ENCODE results near the gene FAM170A.

FAM170A gene, protein sequence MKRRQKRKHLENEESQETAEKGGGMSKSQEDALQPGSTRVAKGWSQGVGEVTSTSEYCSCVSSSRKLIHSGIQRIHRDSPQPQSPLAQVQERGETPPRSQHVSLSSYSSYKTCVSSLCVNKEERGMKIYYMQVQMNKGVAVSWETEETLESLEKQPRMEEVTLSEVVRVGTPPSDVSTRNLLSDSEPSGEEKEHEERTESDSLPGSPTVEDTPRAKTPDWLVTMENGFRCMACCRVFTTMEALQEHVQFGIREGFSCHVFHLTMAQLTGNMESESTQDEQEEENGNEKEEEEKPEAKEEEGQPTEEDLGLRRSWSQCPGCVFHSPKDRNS

DNA sequence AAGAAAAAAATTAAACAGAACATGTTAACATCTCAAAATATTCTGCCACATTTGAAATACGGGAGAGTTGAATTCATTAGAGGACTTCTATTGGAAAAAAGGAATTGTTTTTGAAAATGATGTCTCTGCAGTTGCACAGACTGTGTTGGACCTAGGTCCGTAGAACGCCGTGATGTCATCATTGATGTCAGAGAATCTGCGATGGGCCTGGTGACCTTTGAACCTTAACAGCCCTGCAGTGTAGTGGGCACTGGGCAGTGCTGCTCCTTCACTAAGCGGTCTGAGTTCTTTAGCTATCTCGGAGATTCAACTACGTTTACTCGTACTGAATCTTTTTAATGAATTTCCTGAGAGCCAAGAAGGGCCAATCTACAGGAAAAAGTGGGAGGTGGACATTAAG lies at the start of gene FAM170A:
Gene FAM170A, plus strand, starts transcription at position 220 of the 400 bp plus-strand sequence. CDS start 211 bp downstream, outside the sequence.
- no peak for DNase-seq

DNA sequence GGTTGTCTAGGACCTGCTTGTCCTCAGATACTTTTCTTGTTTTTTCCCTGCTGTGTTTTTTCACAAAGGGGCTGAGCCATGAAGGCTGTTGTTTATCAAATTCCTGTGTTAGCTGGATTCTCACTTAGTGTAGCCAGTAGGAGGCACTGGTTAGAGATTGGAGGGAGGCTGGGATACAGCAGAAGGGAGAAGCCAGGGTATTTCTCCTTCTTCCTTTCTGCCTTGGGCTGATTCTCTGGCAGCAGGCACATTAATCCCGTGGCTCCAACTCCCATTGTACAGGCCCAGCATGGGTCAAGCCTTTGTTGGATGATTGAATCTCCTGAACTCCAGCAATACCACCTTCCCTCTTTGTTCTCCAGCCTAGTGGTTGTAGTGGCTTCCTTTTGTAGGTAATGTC lies 46.4 kb upstream of the FAM170A start:
- DNase-seq: no peak

DNA sequence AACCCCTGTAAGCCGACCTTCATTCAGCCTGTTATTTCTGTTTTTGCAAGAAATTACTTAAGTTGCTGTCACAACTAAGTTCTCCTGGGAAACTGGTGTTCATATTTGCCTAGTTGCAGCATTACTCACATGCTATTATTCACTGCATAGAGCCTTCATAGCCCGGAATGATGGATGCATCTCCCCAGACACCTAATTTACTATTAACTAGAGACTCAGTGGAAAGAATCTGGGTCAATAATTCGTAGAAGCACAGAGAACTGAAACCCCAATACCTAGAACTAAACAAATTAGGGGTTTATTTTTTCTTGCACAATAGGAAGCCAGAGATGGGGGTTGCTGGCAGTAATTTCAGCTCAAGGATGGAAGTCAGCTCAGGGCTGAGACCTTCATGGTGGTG lies 45.7 kb upstream of the FAM170A start:
- DNase-seq: no peak

DNA sequence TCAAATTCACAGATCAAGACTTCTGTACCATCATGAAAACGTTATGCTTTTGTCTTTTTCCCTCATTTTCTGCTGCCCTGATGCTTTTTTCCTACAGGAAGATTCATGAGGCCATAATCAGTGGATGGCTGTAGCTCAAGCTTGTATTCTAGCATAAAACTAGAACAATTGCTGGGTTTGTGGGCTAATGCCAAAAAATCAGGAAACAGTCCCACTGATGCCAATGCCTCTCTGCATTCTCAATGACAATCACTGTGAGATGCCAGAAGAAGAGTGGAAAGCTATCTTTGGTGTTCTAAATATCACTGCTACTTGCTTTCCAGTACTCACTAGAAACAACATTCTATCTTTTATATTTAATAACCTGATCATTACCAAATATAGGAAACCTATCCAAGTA lies 33.3 kb upstream of the FAM170A start:
- DNase-seq: no peak

DNA sequence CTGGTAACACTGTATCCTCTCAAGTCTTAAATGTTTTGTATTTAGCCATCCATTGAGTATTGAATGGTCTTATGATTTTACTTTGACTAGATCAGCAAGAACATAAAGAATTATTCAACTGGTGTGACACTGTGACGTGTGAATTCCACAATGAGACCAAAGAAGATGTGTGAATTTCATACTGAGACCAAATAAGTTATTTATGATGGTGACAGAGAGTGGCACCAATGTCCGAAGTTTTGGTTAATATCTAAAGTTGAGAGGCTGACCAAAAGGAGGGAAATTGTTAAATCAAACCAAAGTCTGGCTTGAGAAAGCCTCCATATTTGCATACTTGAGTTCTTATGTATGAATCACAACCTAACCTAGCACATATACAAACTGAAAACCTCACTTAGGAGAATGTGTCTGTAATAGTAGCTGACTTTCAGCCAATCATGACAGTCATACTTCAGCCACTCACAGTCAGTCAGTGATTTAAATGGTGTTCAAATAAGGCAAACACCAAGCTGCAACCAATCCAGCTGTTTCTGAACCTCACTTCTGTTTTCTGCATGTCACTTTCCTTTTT lies 31.5 kb upstream of the FAM170A start:
- DNase-seq: no peak

DNA sequence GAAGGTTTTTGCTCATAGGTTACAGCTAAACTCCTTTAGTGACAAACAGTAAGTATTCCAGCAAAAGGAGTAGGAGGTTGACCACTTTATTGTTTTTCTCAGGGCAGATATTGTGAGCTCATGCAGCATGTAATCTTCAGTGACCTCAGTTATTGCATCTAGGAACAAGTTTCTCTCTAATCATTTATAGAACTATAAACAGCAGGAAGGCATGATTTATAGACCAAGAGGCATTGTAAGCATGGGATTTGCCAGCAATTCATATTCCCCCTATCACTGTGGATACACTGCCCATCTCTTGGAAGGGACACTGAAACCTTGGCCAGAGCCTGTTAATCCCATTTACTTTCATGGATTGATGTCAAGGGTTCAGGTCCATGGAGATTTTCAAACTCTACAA lies 15.4 kb upstream of the FAM170A start:
- DNase-seq: no peak

DNA sequence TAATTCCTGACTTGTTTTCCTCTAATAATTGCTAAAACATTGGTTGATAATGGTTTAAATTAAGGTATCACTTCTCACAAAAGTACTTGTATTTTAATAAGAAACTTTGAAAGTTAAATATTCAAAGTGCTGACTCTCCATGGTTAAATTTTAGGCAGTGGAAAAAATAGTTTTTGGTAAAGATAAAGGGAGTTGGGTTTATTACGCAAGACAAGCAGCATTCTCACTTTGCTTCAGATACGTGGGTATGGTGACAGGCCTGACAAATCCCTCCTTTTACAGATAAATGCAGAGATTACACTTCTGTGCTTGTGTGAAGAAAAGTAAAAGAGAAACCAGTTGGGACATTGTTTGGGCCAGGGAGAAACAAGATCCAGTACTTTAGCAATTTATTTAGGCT lies 14.5 kb upstream of the FAM170A start:
- no peak for DNase-seq

DNA sequence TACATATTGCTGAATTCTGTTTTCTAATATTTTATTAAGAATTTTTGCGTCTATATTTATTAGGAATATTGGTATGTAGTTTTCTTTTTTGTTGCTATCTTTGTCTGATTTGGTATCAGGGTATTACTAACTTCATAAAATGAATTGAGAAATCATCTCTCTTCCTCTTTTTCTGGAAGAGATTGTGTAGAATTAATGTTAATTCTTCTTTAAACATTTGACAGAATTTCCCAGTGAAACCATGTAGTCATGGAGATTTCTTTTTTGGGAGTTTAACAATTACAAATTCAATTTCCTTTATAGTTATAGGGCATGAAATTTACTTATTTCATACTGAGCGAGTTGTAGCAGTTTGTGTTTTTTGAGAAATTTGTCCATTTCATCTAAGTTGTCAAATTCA lies 3.3 kb upstream of the FAM170A start:
- DNase-seq: no peak

DNA sequence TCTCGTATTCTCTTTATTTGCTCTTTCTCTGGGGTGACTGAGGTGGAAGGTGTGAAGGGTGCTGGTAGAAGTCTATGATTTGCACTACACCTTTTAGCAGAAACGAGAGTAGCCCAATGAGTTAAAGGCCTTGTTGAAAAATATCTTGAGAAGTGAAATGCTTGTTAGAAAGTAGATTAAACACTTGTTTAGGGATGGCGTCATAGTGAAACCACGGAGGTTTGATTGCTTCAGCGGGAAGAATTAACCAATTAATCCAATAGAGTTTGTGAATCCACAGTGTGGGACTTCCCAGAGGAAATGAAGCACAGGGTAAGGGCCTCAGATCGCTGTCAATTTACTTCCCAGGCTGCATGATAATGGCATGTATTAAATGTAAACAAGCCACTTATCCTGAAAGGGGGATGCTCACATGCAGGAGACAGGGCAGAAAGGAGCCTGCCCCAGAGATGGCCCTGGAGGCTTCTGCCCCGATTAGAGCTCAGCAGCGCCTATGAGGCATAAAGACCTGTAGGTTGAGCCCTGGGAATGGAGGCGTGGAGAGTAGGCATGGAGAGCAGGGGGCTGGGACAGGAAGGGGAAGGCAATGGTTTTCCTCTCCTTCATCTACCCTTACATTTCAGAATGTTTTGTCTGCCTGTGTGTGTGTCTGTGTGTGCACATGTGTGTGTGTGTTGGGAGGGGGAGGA lies 1.5 kb downstream of the FAM170A start:
- DNase-seq: no peak

DNA sequence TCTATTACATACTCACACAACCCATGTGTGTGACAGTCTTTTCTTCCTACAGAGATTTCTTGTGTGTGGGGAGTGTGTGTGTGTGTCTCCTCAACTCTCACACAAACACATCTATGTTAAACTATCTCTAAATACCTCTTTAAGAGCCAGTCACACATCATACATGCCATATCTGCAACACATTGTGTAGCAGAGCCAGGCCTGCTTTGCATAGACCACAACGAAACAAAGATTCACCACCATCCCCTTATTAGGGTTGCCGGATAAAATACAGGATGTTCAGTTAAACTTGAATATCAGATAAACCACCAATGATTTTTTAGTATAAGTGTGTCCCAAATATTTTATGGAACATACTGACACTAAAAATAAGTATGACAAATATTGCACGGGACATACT lies 2.3 kb downstream of the FAM170A start:
- no peak for DNase-seq

DNA sequence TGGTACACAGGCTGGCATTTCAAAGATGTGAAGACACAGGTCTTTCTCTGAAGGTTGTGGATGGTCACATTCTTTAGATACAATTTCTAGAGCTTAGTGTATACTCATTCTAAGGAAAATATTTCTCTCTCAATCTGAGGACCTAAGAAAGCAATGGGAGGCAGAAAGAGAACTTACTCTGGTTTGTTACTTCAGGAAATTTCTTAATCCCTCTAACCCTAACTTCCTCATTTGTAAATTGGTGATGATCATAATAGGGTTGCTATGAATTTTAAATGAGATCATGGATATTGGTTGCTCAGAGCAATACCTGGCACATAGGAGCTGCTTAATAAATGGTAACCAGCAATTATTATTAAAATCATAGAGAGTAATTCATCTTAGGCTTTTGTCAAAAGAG lies 22.1 kb downstream of the FAM170A start:
- no peak for DNase-seq

DNA sequence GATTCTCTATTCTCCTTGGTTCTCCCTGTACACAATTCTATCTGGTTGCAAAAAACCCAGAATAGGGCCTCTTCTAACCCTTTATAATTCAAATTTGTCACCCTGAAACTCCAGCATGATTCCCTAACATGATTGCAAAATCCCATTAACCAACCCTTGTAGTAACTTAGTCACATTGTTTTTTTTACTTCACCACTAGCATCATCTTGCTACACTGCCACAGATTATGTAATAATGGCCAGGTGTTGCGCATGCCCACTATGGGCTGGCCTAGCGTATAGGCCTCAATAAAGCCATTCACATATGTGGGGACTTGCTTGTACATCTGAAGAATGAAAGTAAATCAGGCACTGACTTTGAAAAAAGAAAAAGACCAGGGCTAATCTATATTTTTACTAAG lies 25.7 kb downstream of the FAM170A start:
- no peak for DNase-seq

DNA sequence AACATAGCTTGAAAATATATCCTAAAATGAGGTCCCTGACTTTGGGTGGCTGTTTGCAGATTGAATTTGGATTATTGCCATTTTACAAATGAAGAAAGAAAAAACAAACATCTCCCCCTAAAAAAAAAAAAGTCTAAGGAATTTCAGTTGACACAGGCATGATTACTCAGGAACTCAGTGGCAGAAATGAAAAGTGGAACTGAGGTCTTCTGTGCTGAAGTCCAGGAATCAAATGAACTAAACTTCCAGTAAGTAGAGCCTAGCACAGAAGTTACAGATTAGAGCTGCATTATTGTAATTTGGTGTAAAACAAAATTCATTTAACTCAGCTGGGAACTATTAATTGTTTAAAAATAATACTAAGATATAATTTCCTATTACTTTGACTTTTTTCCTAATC lies 26.7 kb downstream of the FAM170A start:
- DNase-seq: no peak

DNA sequence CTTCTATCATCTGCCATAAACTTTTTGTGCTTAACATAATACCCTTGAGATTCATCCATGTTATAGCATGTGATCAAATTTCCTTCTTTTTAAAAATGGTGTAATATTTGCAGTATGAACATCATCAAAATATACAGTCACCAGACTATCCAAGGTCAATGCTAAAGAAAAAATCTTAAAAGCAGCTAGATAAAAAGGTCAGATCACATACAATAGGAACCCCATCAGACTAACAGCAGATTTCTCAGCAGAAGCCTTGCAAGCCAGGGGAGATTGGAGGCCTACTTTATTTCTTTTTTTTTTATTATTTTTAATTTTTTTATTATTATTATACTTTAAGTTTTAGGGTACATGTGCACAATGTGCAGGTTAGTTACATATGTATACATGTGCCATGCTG lies 37.2 kb downstream of the FAM170A start:
- DNase-seq: no peak

DNA sequence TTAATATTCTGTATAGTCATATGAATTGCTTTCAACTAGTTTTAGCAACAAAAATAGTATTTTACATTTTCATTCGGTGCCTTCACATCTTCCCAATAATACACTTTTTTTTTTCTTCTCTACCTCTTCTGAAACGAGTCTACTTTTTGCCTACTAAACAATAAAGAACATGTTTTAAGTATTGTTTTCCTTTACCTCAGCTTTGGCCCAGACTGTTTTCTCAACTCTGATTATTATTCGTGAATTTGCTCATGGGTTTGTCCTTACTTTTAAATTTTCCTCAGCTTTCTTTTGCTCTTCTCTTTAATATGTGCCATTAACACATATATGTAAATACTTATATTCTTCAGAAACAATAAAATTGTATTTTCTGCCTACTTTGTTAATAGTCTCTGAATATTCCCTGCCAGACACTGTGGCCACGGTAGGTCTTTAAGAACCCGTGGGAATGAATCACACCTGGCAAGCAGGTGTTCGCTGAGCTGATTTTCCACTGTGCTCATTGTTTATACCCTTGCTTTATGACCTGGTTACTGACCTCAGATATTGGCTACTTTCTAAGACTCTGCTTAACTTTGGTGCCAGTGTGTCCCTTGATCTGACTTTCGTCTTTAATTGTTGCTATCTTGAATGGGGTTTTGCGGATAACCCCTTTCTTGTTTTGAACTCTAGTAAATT lies 49.1 kb downstream of the FAM170A start:
- DNase-seq: no peak

DNA sequence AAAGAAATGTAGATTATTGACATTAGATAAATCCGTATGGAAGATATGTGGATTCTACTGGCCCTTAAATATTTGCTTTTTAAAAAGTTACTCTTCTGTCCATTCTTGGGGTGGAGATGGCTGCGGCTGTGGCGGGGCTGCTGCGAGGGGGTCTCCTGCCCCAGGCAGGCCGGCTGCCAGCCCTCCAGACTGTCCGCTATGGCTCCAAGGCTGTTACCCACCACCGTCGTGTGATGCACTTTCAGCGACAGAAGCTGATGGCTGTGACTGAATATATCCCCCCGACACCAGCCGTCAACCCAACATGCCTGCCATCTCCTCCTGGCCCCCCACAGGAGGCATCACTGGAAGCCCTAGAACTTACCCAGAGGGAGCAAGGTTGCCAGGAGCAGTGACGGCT lies 50.7 kb downstream of the FAM170A start:
- no peak for DNase-seq

DNA sequence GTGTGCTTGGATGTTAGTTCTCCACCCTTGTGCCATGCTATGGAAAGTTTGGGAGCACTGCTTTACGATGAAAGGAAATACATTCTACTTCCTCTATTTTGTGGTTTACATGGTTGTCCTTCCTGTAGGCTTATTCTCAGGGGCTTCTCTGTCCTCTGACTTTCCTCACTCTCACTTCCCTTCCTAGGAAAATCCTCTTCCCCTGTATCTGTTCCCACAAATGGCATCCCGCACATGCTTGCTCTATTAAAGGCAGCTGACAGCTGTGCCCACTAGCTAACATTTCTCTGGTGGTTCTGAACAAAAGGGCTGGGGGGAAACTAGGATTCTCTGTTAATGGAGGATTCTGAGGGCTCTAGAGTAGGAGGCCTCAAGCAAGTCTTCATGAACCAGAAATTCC lies 52.4 kb downstream of the FAM170A start:
- DNase-seq: no peak

DNA sequence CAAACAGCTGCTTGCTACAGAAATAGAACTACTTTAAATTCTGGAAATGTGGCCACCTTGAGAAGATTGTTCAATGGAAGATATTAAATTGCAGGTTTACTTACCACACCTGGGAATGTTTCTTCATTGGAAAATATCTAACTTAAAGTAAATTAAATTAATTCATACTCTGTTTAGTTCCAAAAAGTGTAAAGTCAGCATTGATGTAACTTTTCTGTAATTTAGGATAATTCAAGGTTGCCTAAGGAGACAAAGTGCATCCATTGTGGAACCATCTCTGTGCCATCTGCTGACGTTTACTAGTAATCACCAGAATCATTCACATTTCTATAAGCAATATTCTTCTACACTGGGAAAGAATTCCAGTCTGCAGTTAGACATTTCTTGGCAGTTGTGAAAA lies 53.0 kb downstream of the FAM170A start:
- DNase-seq: no peak
